ENCODE data around the gene CTSL.

CTSL gene

DNA sequence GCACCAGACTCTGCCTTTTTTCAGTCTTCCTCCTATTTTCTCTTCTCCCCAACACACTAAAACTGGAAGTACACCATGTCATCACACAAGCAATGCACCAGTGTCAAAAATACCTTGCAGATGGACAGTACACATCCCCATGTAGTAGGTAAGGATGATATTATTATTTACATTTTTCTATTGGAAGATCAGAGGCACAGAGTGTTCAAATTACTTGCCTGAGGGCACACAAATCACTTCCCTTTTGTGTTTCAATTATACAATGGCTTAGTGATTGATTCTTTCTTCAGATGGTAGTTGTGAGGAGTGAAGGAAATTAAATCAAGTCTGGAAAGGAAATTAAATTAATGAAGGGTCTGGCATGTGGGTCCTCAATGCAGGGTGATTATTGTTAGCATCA is 39.6 kb downstream of the CTSL start:
- DNase-seq = no peak

DNA sequence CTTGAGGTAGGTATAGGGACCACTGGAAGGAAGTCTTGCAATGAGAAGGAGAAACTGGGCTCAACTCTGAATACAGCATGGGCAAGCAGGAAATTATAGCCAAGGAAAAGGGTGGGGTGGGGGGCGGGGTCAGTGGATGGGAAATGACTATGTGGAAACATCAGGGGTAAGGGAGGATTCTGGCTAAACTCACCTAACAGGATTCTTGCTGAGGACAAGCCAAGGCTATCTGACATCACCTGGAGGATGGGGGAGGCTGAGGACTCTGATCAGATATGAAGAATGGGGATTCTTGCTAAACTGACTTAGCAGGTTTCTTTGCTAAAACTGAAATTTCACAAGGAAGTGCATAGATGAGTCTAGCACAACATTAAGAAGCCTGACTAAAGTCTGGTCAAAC is 40.8 kb downstream of the CTSL start:
- DNase-seq = no peak

DNA sequence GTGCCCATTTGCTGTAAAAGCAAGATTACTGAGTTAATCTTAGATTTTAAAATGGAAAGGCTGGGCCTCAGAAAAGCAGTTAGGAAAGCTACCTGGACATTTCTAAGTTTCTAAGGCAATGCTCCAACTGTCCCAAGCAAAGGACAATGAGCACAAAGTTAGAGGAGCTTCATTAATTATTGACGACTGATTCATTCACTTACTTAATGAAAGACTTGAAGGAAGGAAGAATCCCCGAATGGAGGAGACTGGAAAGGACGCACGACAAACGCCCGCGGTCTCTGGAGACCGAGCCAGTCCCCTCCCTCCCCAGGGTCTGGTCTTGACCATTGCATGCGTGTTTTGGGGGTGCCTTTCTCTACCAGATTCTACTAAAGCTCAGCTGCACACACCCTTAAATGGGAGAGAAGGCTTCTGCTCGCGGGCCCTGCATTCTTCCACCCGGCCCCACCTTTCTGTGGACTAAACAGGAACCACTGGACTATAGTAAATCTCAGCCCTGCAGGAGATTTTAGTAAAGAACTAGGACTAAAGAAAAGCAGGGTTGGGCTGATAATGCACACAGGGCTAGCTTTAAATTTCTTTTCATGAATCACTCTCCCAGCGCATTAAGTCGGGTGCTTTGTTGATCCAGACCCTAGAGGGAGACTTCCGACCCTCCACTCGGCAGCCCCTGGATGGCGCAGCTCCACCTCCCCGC is 44.8 kb downstream of the CTSL start:
- DNase-seq = no peak

DNA sequence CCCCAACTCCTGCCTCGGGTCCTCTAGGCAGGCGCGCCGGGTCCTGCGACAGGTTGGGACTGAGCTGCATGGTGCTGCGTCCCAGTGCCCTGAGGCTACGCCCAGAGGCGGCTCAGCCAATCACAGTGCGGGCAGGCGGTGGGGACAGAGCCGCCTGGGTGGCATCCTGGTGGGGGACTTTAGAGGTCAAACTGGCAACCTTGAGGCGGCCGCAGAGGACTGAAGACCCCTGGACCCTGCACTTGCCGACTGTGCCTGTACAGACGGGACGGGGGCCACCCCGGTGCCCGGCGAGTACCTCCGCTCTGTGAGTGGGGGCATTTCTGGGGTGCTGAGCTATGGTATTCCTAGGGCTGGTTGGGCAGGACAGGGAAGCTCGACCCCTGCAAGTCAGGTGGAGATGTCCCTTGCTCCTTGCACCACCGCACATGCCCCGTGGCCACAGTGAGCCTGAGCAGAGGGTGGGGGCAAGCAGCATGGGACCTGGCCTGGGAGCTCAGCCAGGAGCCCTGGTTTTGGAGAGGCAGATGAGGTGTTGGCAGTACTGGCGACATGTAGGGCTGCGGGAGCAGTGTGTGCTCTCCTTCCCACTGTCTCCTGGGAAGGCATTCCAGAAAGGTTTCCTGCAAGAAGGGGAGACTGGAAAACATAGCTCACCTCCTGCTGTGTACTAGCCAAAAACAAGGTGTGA is 45.5 kb downstream of the CTSL start:
- DNase-seq = no peak

DNA sequence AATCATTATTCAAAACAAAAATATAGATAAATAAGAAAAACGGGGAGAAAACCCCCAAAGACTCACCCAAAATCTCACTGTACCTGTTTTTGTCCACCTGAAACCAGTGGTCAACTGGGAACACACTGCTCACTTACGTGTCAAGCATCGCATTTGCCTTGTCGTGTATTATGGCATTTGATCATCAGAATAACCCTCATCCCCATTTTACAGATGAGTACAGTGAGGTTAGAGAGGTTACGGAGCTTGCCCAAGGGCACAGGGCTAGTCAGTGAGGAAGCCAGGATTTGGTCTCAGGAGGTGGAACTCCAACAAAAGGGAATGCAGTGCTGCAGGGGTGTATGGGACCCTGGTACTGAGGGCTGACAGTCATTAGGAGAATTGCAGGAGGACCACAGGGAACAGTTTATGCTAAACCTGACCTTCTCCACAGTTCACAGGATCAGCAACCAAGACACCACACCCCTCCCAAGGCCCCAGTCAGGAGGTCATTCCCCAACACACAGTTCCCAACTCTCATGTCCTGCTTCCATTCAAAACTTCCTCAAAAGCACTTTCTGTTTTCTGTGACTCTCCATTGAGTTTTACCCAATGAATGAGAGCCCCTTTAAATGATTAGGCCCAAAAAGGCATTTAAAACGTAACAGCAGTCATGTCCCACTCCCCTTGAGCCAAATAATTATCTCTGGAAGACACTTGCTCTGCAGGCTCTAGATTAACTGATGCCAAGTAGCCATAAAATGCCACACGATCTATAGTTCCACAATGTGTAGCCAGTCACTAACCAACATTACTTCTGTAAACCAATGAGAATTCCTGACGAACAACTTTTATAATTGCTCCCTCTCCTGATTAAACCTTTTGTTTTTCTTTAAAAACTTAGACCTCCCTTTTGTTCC is 50.8 kb downstream of the CTSL start:
- DNase-seq = no peak

DNA sequence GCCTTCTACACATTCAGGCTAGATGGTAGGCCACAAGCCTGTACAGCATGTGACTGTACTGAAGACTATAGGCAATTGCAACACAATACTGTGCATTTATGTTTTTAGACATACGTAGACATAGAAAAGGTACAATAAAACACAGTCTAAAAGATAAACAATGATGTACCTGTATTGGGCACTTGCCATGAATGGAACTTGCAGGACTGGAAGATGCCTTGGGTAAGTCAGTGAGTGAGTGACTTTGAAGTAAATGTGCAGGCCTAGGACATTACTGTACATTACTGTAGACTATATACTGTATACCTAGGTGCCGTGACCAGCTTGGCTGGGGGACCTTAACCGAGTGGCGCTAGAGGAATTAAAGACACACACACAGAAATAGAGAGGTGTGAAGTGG is 53.1 kb downstream of the CTSL start:
- DNase-seq = no peak
